Activated naive CD8-positive, alpha-beta T cell treated with anti-CD3 and anti-CD28 coated beads, Interleukin-2, amount 50 U/mL, for 16 hours (primary cell): ENCODE results near the gene SEMA3C.

Experiments
- DNase-seq: peaks from one replicate; pipeline ENCODE4 v3.0.0-alpha.2; 2020; ENCODE audit warnings: low read depth, low spot score

SEMA3C gene

GRCh38 chr7:80885757-80886156, 33.1 kb downstream of the SEMA3C start:
- DNase-seq, result no peak

- no peak for DNase-seq
These were observed 34.2 kb downstream of the SEMA3C start for GRCh38 chr7:80884511-80885195.

- DNase-seq, result no peak
These were observed 35.5 kb downstream of the SEMA3C start for GRCh38 chr7:80883154-80884025.

GRCh38 chr7:80882213-80882801, 36.5 kb downstream of the SEMA3C start:
- DNase-seq, result no peak

GRCh38 chr7:80881351-80881900, 37.4 kb downstream of the SEMA3C start:
- DNase-seq, result no peak

GRCh38 chr7:80879849-80880248, 39.0 kb downstream of the SEMA3C start:
- DNase-seq, result no peak

GRCh38 chr7:80876894-80877414, 41.9 kb downstream of the SEMA3C start:
- no peak for DNase-seq

- DNase-seq, result no peak
These were observed 43.2 kb downstream of the SEMA3C start for GRCh38 chr7:80875537-80876120.

GRCh38 chr7:80873140-80873539, 45.7 kb downstream of the SEMA3C start:
- no peak for DNase-seq

- DNase-seq, result no peak
These were observed 47.6 kb downstream of the SEMA3C start for GRCh38 chr7:80871228-80871627.

GRCh38 chr7:80870813-80871212, 48.0 kb downstream of the SEMA3C start:
- DNase-seq, result no peak

- DNase-seq, result no peak
These were observed 48.8 kb downstream of the SEMA3C start for GRCh38 chr7:80869821-80870751.

- no peak for DNase-seq
These were observed 49.6 kb downstream of the SEMA3C start for GRCh38 chr7:80869106-80869784.

- DNase-seq, result no peak
These were observed 50.3 kb downstream of the SEMA3C start for GRCh38 chr7:80868566-80868965.

GRCh38 chr7:80860554-80860953, 58.3 kb downstream of the SEMA3C start:
- DNase-seq, result no peak

GRCh38 chr7:80859272-80859970, 59.4 kb downstream of the SEMA3C start:
- no peak for DNase-seq

GRCh38 chr7:80858141-80858903, 60.5 kb downstream of the SEMA3C start:
- no peak for DNase-seq

- no peak for DNase-seq
These were observed 62.1 kb downstream of the SEMA3C start for GRCh38 chr7:80856769-80857168.
